Measurements from ENCODE around the gene CKAP2L. TPM values are rescaled to one million over a fixed set of nuclear protein-coding genes. Genes with fewer than 3 reads are reported as not detected.

Gene CKAP2L
- total and polyA plus RNA-seq, 2 donors (not counting 3 experiments of a cell fraction or from before 2014, with no cell fraction given): 3.4 to 30.7 TPM

GRCh38 chr2:112800881-112801583, 36.6 kb upstream of the CKAP2L start:
- dilution Hi-C loops (cut with MboI; ENCODE audit: extremely low pct_ligation_motif_present, low sequenced_read_pairs) (no loop called here), intact Hi-C loops (cut with micrococcal nuclease) (no loop called here)
- H3K4me2 ChIP-seq (ENCODE audit: insufficient read depth, low read length): no peak overlapping the region
- BruUV-seq (replicated peaks): no TSS peak
- no peak for DNase-seq (ENCODE audit: low read depth, low spot score)
- H4K20me1 ChIP-seq (replicated peaks; ENCODE audit: control insufficient read depth, extremely low read depth, insufficient read depth, low read length): no peaks in the 10 kb centered on the region
- POLR2A ChIA-PET: no interaction called here
- no peak overlapping the region for H3K4me3 ChIP-seq (replicated peaks in 1 of 3; ENCODE audit: insufficient read depth in 1 of 3, low read depth in 1 of 3, low read length in 3 of 3)
- no peaks in the 10 kb centered on the region for H3K36me3 ChIP-seq (ENCODE audit: control insufficient read depth in 2 of 2, extremely low read depth in 1 of 2, insufficient read depth in 2 of 2, low read length in 2 of 2)
- H3K79me2 ChIP-seq (ENCODE audit: control insufficient read depth, insufficient read depth, low read length): no peaks in the 10 kb centered on the region
- no peaks in the 10 kb centered on the region for H3K9me1 ChIP-seq (replicated peaks; ENCODE audit: control insufficient read depth, extremely low read depth, insufficient read depth, low read length)
- H3K27me3 ChIP-seq (ENCODE audit: control insufficient read depth in 2 of 2, insufficient read depth in 2 of 2, low read length in 2 of 2): no peaks in the 10 kb centered on the region
- H3K9ac ChIP-seq (replicated peaks; ENCODE audit: extremely low read depth, insufficient read depth, low read length): no peak overlapping the region
- no peaks in the 10 kb centered on the region for H3K9me3 ChIP-seq (replicated peaks; ENCODE audit: control insufficient read depth, insufficient read depth, low read length)
- no peak for FAIRE-seq
- no peaks in the 10 kb centered on the region for H3K4me1 ChIP-seq (ENCODE audit: control insufficient read depth, extremely low read depth, insufficient read depth, low read length)
- no peak overlapping the region for H3K27ac ChIP-seq (ENCODE audit: insufficient read depth, low read depth, low read length)
- CTCF ChIA-PET: interaction anchor here (1.0 to 1.6 kb wide), 4 partner anchors 10 to 141 kb away, joined by 3 to 6 read pairs (median 3); no protein-coding TSS in a partner anchor
- no peak overlapping the region for H2AFZ ChIP-seq (ENCODE audit: low read depth, low read length)
- TF ChIP-seq POLR2A (IDR thresholded peaks at IDR 0.05; ENCODE audit: low read depth, low read length): no peak
- TF ChIP-seq JUN (IDR thresholded peaks at IDR 0.05; ENCODE audit: borderline replicate concordance, insufficient read depth, insufficient read length, low read depth): no peak
- no peak for TF ChIP-seq CTCF (IDR thresholded peaks at IDR 0.05; ENCODE audit: extremely low read depth in 1 of 2, insufficient read depth in 1 of 2, low read depth in 1 of 2, low read length in 2 of 2)
- no peak for TF ChIP-seq MYC (IDR thresholded peaks at IDR 0.05; ENCODE audit: low read depth, low read length)
- no peak for TF ChIP-seq FOS (IDR thresholded peaks at IDR 0.05; ENCODE audit: borderline replicate concordance, insufficient read depth, low read length)
- TF ChIP-seq, protein P1, sequence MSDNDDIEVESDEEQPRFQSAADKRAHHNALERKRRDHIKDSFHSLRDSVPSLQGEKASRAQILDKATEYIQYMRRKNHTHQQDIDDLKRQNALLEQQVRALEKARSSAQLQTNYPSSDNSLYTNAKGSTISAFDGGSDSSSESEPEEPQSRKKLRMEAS (IDR thresholded peaks at IDR 0.05; ENCODE audit: insufficient read depth, insufficient read length): no peak
- no peak for TF ChIP-seq POLR2AphosphoS5 (IDR thresholded peaks at IDR 0.05; ENCODE audit: insufficient read depth, low read depth, low read length)
- TF ChIP-seq EZH2 (IDR thresholded peaks at IDR 0.05; ENCODE audit: borderline replicate concordance, low read depth, low read length, severe bottlenecking): no peak
- no peak for TF ChIP-seq GATA2 (IDR thresholded peaks at IDR 0.05; ENCODE audit: insufficient read depth, insufficient read length, low read depth, low read length)

Measured in endothelial cell of umbilical vein (primary cell).